ENCODE results near the gene HVCN1.

DNA sequence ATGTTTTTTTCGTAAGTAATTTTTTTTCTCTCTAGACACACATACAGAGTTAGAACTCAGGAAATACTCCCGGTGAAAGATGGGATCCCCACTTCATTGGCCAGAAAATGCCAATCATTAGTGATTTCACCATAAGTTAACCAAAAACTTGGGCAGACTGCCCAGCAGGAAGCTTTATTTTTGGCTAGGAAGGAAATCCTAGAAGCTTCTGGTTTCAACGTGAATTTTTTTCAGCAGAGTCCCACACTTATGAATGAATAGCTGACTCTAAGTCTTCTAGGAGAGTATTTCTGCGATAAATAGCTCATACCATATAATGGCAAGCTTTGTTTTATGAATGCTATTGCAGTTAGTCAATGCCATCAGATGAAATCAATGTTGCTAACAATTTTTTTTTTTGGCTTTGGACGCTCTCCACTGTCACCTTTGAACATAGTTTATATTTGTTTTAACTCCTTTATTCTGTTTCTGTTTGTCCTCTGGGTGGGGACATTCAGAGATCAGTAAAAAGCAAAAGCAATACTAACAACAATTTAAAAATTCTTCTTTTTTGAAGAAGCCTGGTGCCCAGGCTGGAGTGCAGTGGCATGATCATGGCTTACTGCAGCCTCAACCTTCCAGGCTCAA is 44.3 kb upstream of the HVCN1 start:
- TF ChIP-seq, protein P1, sequence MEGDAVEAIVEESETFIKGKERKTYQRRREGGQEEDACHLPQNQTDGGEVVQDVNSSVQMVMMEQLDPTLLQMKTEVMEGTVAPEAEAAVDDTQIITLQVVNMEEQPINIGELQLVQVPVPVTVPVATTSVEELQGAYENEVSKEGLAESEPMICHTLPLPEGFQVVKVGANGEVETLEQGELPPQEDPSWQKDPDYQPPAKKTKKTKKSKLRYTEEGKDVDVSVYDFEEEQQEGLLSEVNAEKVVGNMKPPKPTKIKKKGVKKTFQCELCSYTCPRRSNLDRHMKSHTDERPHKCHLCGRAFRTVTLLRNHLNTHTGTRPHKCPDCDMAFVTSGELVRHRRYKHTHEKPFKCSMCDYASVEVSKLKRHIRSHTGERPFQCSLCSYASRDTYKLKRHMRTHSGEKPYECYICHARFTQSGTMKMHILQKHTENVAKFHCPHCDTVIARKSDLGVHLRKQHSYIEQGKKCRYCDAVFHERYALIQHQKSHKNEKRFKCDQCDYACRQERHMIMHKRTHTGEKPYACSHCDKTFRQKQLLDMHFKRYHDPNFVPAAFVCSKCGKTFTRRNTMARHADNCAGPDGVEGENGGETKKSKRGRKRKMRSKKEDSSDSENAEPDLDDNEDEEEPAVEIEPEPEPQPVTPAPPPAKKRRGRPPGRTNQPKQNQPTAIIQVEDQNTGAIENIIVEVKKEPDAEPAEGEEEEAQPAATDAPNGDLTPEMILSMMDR (conservative IDR thresholded peaks at IDR 0.05 in 1 of 2, IDR thresholded peaks at IDR 0.05 in 1 of 2; ENCODE audit: extremely low read depth in 1 of 2, insufficient read depth in 1 of 2, low read depth in 1 of 2, low read length in 2 of 2) = no peak
- no peak for TF ChIP-seq EZH2 (IDR thresholded peaks at IDR 0.05; ENCODE audit: borderline replicate concordance, low read length)

Data from mammary epithelial cell (primary cell).